ENCODE results near the gene FTO. TPM values are rescaled to one million over a fixed set of nuclear protein-coding genes. Genes with fewer than 3 reads are reported as not detected.

The FTO gene
- total and polyA plus RNA-seq, 2 of the 13 experiments (the other 11 are each of a cell fraction or from before 2014, with no cell fraction given), result 41.6 to 55.8 TPM

- Histone ChIP-seq H4K20me1 (ENCODE audit: insufficient read depth, low read length) (no peaks in the 10 kb centered on the region), H3K36me3 (replicated peaks in 1 of 2; ENCODE audit: control insufficient read depth in 1 of 2, insufficient read depth in 2 of 2, low read length in 2 of 2) (no peaks in the 10 kb centered on the region), H3K4me1 (ENCODE audit: insufficient read depth, low read length) (peaks cover 47% of the 10 kb centered on the region), H3K27ac (ENCODE audit: extremely low read length, insufficient read depth, low read length) (no peak overlapping the region), H3K79me2 (ENCODE audit: insufficient read depth, low read length) (no peaks in the 10 kb centered on the region), H2AFZ (ENCODE audit: low read length) (no peak overlapping the region), H3K9me3 (ENCODE audit: low read length) (no peaks in the 10 kb centered on the region), H3K4me3 (replicated peaks in 1 of 3; ENCODE audit: insufficient read depth in 1 of 3, low read depth in 2 of 3, low read length in 3 of 3) (no peak overlapping the region), H3K27me3 (ENCODE audit: control insufficient read depth in 1 of 2, insufficient read depth in 2 of 2, low read length in 2 of 2) (no peaks in the 10 kb centered on the region), H3K9ac (ENCODE audit: insufficient read depth, low read depth, low read length) (no peak overlapping the region), H3K4me2 (ENCODE audit: low read depth, low read length) (no peak overlapping the region)
- no peak for FAIRE-seq
- 98% methylated on average over 2 of the region's 2 CpGs for WGBS (ENCODE audit: low lambda C conversion rate)
- no TSS peak for BruUV-seq (replicated peaks)
- in situ Hi-C loops (cut with HindIII; ENCODE audit: extremely low pct_ligation_motif_present, low pct_unique_long_range_greater_than_20kb) (loop anchor here (25.0 kb wide), 1 partner anchor 423 kb away; no protein-coding TSS in a partner anchor), intact Hi-C loops (cut with micrococcal nuclease; ENCODE audit: unreplicated experiment) (no loop called here)
- TF ChIP-seq ATF7-NPFF (CRISPR knock-in tag; IDR thresholded peaks at IDR 0.05; ENCODE audit: low read depth), result no peak
- no peak for TF ChIP-seq HNF1A (IDR thresholded peaks at IDR 0.05; ENCODE audit: low read depth)
- TF ChIP-seq HNF1A (CRISPR knock-in tag; IDR thresholded peaks at IDR 0.05; ENCODE audit: borderline replicate concordance), result no peak
- no peak for TF ChIP-seq MXD3 (CRISPR knock-in tag; IDR thresholded peaks at IDR 0.05)
- no peak for TF ChIP-seq PHF5A (CRISPR knock-in tag; IDR thresholded peaks at IDR 0.05; ENCODE audit: low read depth, unreplicated experiment)
- no peak for TF ChIP-seq NR0B2 (CRISPR knock-in tag; IDR thresholded peaks at IDR 0.05)
- no peak for TF ChIP-seq ZNF704 (CRISPR knock-in tag; IDR thresholded peaks at IDR 0.05; ENCODE audit: borderline replicate concordance)
- TF ChIP-seq ZNF709 (CRISPR knock-in tag; IDR thresholded peaks at IDR 0.05), result peak; percentile 98
- no peak for ATAC-seq
- CTCF ChIA-PET (ENCODE audit: low intra/inter-chr PET ratio, low total read pairs), result no interaction called here
- DNase-seq (ENCODE audit: low spot score), result no peak
- POLR2A ChIA-PET, result no interaction called here
These were observed 481.1 kb downstream of the FTO start for GRCh38 chr16:54185045-54185444.
